Stimulated activated CD4-positive, alpha-beta T cell treated with anti-CD3 and anti-CD28 coated beads, Interleukin-1b, Interleukin-23, amount 100 ng/mL, for 1 hour (primary cell): Measurements from ENCODE around the gene MTHFS.
"Not testable (repeated sequence)": the region's sequence is repeated elsewhere in the genome, so short reads cannot be mapped to it uniquely, and the experiment has no call there.

ENCODE experiments used
- DNase-seq, 2 donors: peaks; one replicate each; pipeline ENCODE4 v3.0.0-alpha.2; 2020; ENCODE audit warnings: low read depth in 2 of 2

The MTHFS gene

GRCh38 chr15:79896634-79897379, at the start of gene MTHFS:
MTHFS (minus strand) TSS chr15:79897014; CDS start chr15:79896988, 26 bp downstream.
- DNase-seq = peak; percentile 38 to 46

GRCh38 chr15:79944622-79945021, 47.8 kb upstream of the MTHFS start:
- DNase-seq = no peak

GRCh38 chr15:79943820-79944219, 47.0 kb upstream of the MTHFS start:
- no peak for DNase-seq

GRCh38 chr15:79942741-79943481, 46.1 kb upstream of the MTHFS start:
- no peak for DNase-seq

GRCh38 chr15:79939399-79939798, 42.6 kb upstream of the MTHFS start:
- DNase-seq = no peak

- DNase-seq = no peak
These were observed 41.3 kb upstream of the MTHFS start for GRCh38 chr15:79938143-79938542.

- not testable (repeated sequence) for DNase-seq
These were observed 38.9 kb upstream of the MTHFS start for GRCh38 chr15:79935556-79936201.

- no peak for DNase-seq
These were observed 36.4 kb upstream of the MTHFS start for GRCh38 chr15:79933231-79933630.

- no peak for DNase-seq
These were observed 35.6 kb upstream of the MTHFS start for GRCh38 chr15:79932447-79932846.

- DNase-seq = no peak
These were observed 33.7 kb upstream of the MTHFS start for GRCh38 chr15:79930516-79930915.

- no peak for DNase-seq
These were observed 32.6 kb upstream of the MTHFS start for GRCh38 chr15:79929412-79929811.

GRCh38 chr15:79926116-79926515, 29.3 kb upstream of the MTHFS start:
- not testable (repeated sequence) for DNase-seq

- DNase-seq = no peak
These were observed 27.6 kb upstream of the MTHFS start for GRCh38 chr15:79924379-79924778.

- DNase-seq = peak; percentile 97 to 98
These were observed 26.8 kb upstream of the MTHFS start for GRCh38 chr15:79923515-79924169.

GRCh38 chr15:79923079-79923514, 26.3 kb upstream of the MTHFS start:
- peak in 1 of 2 donors; percentile 46 for DNase-seq

GRCh38 chr15:79922512-79923078, 25.8 kb upstream of the MTHFS start:
- no peak for DNase-seq

GRCh38 chr15:79919749-79920511, 23.1 kb upstream of the MTHFS start:
- no peak for DNase-seq

GRCh38 chr15:79919090-79919748, 22.4 kb upstream of the MTHFS start:
- DNase-seq = no peak

GRCh38 chr15:79918278-79918677, 21.5 kb upstream of the MTHFS start:
- DNase-seq = no peak

GRCh38 chr15:79916502-79917132, 19.8 kb upstream of the MTHFS start:
- DNase-seq = no peak
